HG02970 (cell line): ENCODE data around the gene STXBP5.

ENCODE experiments used
- ATAC-seq: cut with Tn5 transposase; IDR thresholded peaks from one replicate; pipeline ENCODE4 v1.9.1; 2021; ENCODE audit warnings: mild to moderate bottlenecking, moderate library complexity, moderate number of reproducible peaks; ENCODE audit not compliant: unreplicated experiment, low FRiP score

STXBP5 gene

GRCh38 chr6:147204060-147204785, at the start of gene STXBP5:
STXBP5 (plus strand) TSS chr6:147204417; CDS start chr6:147204533, 116 bp downstream.
- peak; percentile 40 for ATAC-seq

DNA sequence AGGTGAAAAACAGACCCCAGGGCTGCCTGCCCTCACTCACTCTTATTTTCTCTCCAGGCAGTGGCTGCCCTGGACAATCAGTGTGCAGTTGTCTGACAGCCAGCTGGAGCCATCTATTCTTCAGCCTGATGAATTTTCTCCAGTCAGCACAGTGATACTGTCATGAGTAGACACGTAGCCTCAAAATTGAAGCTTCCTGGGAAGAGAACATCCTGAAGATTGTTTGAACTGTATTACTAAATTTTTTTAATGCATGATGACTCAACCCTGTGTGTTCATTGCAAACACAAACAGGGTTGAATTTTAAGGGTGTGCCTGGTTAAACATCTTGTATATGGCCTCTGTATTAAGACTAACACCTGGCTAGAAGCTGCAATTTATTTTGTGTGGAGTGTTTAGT, 49.8 kb upstream of the STXBP5 start:
- ATAC-seq = no peak

DNA sequence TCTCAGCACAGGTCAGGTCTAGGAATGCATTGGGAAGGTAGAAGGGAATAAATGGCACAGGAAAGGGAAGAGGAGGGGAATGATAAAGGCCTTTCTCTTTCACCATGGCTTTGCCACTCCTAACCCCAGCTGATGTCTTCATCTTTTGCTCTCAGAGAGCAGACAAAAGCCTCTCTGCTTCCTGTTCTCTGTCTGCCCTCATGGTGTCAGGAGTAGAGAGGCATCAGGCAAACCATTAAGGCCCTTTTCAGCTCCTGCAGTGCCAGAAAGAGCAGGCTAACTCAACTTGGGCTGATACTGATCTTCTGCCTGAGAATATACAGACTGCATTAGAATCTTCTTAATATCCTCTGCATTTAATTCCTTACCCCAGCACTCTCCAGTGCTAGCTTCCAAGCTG, 48.0 kb upstream of the STXBP5 start:
- no peak for ATAC-seq

DNA sequence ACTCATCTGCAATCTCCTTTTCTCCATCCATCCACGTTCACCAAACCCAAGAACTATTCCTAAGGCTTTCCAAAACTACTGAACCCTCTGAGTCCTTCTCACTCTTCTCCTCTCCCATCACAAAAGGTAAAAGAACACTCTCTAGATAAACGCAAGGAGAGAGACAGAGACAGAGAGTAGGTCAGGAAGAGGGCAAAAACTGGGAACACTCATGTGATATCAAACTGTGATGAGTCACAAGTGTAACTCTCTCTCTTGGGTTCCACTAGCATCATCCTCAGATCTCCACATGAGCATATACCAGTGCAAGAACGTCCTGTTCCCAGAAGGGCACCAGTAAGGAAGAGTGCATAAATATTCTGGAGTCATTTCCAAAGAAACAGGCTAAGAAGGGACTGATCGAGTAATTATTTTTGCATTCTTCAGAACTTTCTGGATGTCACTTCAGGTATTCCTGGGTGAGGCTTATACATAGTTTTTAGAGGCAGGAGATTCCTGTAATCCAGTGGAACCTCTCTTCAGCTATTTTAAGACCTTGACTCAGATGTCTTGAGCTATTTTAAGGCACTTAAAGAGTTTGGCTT, 47.3 kb upstream of the STXBP5 start:
- ATAC-seq = no peak

DNA sequence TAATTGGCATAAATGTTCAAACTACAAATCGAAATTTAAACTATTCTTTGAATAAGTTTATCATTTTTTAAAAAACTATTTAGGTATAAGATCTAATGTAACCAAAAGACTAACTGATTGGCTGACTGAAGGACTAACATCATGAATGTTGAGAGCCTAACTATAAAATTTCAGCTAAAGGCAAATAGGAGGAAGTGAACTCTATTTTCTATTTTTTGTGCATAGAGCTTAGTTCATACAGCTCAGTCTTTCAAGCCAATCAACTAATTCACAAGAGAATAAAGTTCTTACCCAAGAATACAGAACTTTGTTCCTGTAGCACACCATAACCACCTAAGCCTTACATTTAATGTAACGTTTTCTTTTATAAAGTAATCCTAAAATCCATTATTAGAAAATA, 46.3 kb upstream of the STXBP5 start:
- ATAC-seq = no peak

- ATAC-seq = no peak
Measured at GRCh38 chr6:147158881-147159280, 45.3 kb upstream of the STXBP5 start.

GRCh38 chr6:147159536-147160374, 44.5 kb upstream of the STXBP5 start:
- no peak for ATAC-seq

- no peak for ATAC-seq
Measured at GRCh38 chr6:147160593-147160992, 43.6 kb upstream of the STXBP5 start.

- no peak for ATAC-seq
Measured at GRCh38 chr6:147161253-147161973, 42.8 kb upstream of the STXBP5 start.

DNA sequence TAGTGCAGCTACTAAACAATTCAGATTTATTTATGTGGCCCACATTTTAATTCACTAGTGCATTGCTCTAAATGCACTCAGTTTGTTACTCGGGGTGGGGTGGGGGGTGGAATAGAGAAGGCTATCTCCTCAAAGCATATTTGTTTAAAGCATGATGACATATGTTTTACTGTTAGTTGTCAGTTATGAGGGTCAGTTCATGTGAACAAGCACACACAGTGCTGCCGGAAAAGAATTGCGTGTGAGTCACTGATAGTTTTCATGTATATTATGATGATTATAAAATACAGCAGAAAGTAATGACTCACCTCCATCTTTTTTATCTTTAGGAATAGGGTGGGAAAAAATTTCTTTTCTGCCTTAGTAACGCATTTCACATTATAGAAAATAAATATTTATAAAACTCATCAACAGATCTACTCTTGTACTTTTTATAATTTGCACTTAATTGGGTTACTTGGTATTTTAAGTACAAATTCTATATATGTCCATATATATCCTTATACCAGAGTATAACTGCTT, 42.2 kb upstream of the STXBP5 start:
- ATAC-seq = no peak

GRCh38 chr6:147164761-147165160, 39.5 kb upstream of the STXBP5 start:
- ATAC-seq = no peak

GRCh38 chr6:147166360-147166944, 37.8 kb upstream of the STXBP5 start:
- no peak for ATAC-seq

- no peak for ATAC-seq
Measured at GRCh38 chr6:147166992-147167391, 37.2 kb upstream of the STXBP5 start.

DNA sequence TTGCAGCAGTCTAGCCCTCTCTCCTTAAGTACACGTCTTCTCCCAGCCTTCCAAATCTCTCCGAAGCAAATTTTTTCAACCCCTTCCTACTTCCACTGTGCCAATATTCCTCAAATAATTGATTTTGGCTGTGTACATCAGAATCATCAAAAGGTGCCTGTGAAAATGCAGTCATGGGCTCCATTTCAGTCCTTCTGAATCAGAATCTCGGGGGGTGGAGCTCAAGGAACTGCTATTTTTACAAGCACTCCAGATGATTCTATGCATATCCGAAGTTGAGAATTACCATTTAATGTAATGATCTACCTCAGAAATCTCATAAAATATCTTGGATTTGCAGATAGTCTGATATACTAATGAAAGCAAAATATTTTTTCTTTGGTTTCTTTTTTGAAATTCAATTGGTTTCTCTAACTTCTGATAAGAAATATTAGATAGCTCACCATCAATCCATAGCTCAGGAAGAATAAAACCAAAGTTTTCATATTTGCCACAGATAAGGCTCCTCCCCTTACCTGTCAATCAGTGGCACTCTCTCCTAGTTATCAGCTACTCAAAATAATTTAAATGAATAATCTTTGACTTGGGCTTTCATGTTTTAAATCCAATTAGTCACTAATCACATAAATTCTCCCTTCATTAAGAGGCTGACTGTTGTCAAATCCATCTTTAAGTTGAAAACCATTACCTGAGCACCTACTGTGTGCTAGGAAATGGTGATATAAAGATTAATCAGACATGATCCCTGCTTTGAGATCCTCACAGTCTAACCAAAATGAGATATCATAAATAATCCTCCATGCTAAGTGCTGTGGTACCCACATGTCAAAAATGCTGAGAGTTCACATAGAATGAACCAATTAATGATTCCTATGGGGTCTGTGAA, 36.4 kb upstream of the STXBP5 start:
- no peak for ATAC-seq

DNA sequence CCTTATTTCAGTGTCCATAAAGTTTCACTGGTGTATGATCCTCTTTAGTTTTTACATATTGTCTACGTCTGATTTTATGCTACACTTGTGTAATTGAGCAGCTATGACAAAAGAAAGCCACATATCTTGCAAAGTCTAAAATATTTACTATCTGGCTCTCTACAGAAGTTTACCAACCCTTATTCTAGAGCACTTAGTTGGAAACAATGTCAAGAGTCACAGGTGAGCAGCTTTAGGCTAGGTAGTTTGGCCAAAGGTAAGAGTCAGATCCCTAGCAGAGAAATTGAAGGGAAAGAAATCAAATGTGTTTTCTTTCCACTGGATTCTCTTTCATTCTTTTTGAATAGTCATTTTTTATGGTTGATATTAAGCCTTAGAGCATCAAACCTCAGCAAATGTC, 34.7 kb upstream of the STXBP5 start:
- no peak for ATAC-seq

DNA sequence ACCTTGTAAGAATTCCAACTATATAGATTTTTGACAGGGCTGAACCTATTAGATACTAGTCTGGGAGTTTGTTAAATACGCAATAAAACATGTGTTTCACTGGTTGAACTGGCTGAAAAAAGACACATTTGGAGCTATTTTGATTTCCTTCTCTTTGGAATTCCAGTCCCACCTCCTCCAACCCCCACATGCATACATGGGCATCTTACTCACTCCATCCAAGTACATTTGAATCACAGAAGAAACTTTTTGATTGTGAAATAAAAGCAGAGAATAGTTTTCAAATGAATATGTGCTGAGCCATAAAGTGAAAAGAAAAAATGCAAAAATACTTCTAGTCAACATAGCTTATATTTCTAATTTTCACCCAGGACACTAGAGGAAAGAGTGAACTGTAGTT, 33.9 kb upstream of the STXBP5 start:
- no peak for ATAC-seq

GRCh38 chr6:147173140-147173539, 31.1 kb upstream of the STXBP5 start:
- ATAC-seq = no peak

- ATAC-seq = no peak
Measured at GRCh38 chr6:147173675-147174308, 30.4 kb upstream of the STXBP5 start.

- ATAC-seq = no peak
Measured at GRCh38 chr6:147176795-147177194, 27.4 kb upstream of the STXBP5 start.
